Activated effector memory CD4-positive, alpha-beta T cell treated with anti-CD3 and anti-CD28 coated beads, Interleukin-2, amount 50 U/mL, for 16 hours (primary cell): ENCODE data around the gene ATG14.
"Not testable (repeated sequence)": the region's sequence is repeated elsewhere in the genome, so short reads cannot be mapped to it uniquely, and the experiment has no call there.

ENCODE experiments used
- DNase-seq: peaks from one replicate; pipeline ENCODE4 v3.0.0-alpha.2; 2020

Gene ATG14

GRCh38 chr14:55433880-55434804, 22.5 kb upstream of the ATG14 start:
- peak; percentile 67 for DNase-seq

GRCh38 chr14:55432628-55433027, 21.0 kb upstream of the ATG14 start:
- DNase-seq: no peak

- no peak for DNase-seq
Observed at GRCh38 chr14:55430024-55430690, 18.5 kb upstream of the ATG14 start.

- DNase-seq: no peak
Observed at GRCh38 chr14:55427439-55427838, 15.8 kb upstream of the ATG14 start.

GRCh38 chr14:55426891-55427290, 15.3 kb upstream of the ATG14 start:
- DNase-seq: no peak

GRCh38 chr14:55425091-55425490, 13.5 kb upstream of the ATG14 start:
- DNase-seq: no peak

- DNase-seq: no peak
Observed at GRCh38 chr14:55423969-55424368, 12.3 kb upstream of the ATG14 start.

GRCh38 chr14:55422338-55422737, 10.7 kb upstream of the ATG14 start:
- DNase-seq: not testable (repeated sequence)

GRCh38 chr14:55419663-55420062, 8.0 kb upstream of the ATG14 start:
- no peak for DNase-seq

GRCh38 chr14:55418411-55418810, 6.8 kb upstream of the ATG14 start:
- no peak for DNase-seq

- DNase-seq: no peak
Observed at GRCh38 chr14:55417955-55418354, 6.3 kb upstream of the ATG14 start.

GRCh38 chr14:55416866-55417265, 5.2 kb upstream of the ATG14 start:
- no peak for DNase-seq

GRCh38 chr14:55414551-55414950, 2.9 kb upstream of the ATG14 start:
- no peak for DNase-seq

- no peak for DNase-seq
Observed at GRCh38 chr14:55412676-55413075, 1.0 kb upstream of the ATG14 start.

GRCh38 chr14:55410876-55411275, 754 bp downstream of the ATG14 start:
- no peak for DNase-seq

- no peak for DNase-seq
Observed at GRCh38 chr14:55404173-55404854, 7.3 kb downstream of the ATG14 start.

- no peak for DNase-seq
Observed at GRCh38 chr14:55401751-55402150, 9.9 kb downstream of the ATG14 start.

- DNase-seq: no peak
Observed at GRCh38 chr14:55399852-55400251, 11.8 kb downstream of the ATG14 start.

GRCh38 chr14:55399183-55399582, 12.4 kb downstream of the ATG14 start:
- DNase-seq: no peak

GRCh38 chr14:55398679-55399078, 13.0 kb downstream of the ATG14 start:
- DNase-seq: no peak

- no peak for DNase-seq
Observed at GRCh38 chr14:55389330-55389729, 22.3 kb downstream of the ATG14 start.

- DNase-seq: no peak
Observed at GRCh38 chr14:55388160-55388559, 23.5 kb downstream of the ATG14 start.

GRCh38 chr14:55387121-55387520, 24.5 kb downstream of the ATG14 start:
- no peak for DNase-seq
